NB4 (cell line): Measurements from ENCODE around the gene PEAK1.

Source experiments
- DNase-seq: peaks from one replicate; pipeline ENCODE4 v3.0.0; 2010; ENCODE audit warnings: low read depth
- H3K4me3 ChIP-seq: one replicate; pipeline ENCODE4 v1.5.1; 2011; ENCODE audit warnings: mild to moderate bottlenecking, low read depth, low read length, moderate library complexity
- MYC ChIP-seq: IDR thresholded peaks from 2 replicates; pipeline ENCODE4 v1.6.1; 2011; ENCODE audit warnings: low read depth, low read length
- POLR2A ChIP-seq: IDR thresholded peaks from 2 replicates; pipeline ENCODE4 v1.6.1; 2011; ENCODE audit warnings: mild to moderate bottlenecking; ENCODE audit not compliant: insufficient read length; ENCODE audit errors: extremely low read depth
- TF ChIP-seq, protein P1 (sequence below): IDR thresholded peaks from 2 replicates; pipeline ENCODE4 v1.6.1; 2011; ENCODE audit warnings: low read depth, low read length
- TF ChIP-seq, protein P2 (sequence below): IDR thresholded peaks from one replicate; pipeline ENCODE4 v1.5.1; 2012; ENCODE audit warnings: low read depth, low read length

The PEAK1 gene

DNA sequence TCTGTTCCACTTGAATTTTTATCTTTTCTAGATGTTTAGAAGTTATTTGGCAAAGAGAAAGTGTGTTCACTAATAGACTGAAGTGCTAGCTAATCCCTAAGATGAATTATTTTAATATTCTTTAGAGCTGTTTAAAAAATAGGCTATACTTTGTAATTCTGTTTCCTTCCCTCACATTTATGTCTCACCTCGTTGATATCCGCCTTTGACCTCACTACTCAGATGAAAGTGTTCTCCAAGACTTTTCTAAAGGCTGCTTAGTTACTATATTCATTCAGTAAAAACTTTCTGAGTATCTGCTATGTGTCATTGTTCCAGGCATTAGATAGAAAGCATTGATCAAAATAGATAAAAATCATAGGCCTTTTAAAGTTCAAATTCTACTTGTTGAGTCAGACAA, 39.1 kb upstream of the PEAK1 start:
- H3K4me3 ChIP-seq = no peak overlapping the region
- TF ChIP-seq MYC (no peak), POLR2A (no peak)
- TF ChIP-seq, protein P1, sequence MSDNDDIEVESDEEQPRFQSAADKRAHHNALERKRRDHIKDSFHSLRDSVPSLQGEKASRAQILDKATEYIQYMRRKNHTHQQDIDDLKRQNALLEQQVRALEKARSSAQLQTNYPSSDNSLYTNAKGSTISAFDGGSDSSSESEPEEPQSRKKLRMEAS = no peak
- TF ChIP-seq, protein P2, sequence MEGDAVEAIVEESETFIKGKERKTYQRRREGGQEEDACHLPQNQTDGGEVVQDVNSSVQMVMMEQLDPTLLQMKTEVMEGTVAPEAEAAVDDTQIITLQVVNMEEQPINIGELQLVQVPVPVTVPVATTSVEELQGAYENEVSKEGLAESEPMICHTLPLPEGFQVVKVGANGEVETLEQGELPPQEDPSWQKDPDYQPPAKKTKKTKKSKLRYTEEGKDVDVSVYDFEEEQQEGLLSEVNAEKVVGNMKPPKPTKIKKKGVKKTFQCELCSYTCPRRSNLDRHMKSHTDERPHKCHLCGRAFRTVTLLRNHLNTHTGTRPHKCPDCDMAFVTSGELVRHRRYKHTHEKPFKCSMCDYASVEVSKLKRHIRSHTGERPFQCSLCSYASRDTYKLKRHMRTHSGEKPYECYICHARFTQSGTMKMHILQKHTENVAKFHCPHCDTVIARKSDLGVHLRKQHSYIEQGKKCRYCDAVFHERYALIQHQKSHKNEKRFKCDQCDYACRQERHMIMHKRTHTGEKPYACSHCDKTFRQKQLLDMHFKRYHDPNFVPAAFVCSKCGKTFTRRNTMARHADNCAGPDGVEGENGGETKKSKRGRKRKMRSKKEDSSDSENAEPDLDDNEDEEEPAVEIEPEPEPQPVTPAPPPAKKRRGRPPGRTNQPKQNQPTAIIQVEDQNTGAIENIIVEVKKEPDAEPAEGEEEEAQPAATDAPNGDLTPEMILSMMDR = no peak

GRCh38 chr15:77457905-77458265, 38.0 kb upstream of the PEAK1 start:
- DNase-seq = no peak
- no peak overlapping the region for H3K4me3 ChIP-seq
- TF ChIP-seq, protein P2 = no peak
- TF ChIP-seq, protein P1 = no peak
- no peak for TF ChIP-seq POLR2A

More for the DNA sequence above, 39.1 kb upstream of the PEAK1 start:
- no peak for DNase-seq

GRCh38 chr15:77457191-77457904, 37.4 kb upstream of the PEAK1 start:
- DNase-seq = no peak
- no peak overlapping the region for H3K4me3 ChIP-seq
- TF ChIP-seq, protein P2 = no peak
- no peak for TF ChIP-seq POLR2A
- TF ChIP-seq, protein P1 = no peak
- no peak for TF ChIP-seq MYC

GRCh38 chr15:77456746-77457145, 36.8 kb upstream of the PEAK1 start:
- H3K4me3 ChIP-seq = no peak overlapping the region
- TF ChIP-seq, protein P2 = no peak
- TF ChIP-seq, protein P1 = no peak
- TF ChIP-seq POLR2A = no peak
- TF ChIP-seq MYC = no peak
- DNase-seq = no peak

DNA sequence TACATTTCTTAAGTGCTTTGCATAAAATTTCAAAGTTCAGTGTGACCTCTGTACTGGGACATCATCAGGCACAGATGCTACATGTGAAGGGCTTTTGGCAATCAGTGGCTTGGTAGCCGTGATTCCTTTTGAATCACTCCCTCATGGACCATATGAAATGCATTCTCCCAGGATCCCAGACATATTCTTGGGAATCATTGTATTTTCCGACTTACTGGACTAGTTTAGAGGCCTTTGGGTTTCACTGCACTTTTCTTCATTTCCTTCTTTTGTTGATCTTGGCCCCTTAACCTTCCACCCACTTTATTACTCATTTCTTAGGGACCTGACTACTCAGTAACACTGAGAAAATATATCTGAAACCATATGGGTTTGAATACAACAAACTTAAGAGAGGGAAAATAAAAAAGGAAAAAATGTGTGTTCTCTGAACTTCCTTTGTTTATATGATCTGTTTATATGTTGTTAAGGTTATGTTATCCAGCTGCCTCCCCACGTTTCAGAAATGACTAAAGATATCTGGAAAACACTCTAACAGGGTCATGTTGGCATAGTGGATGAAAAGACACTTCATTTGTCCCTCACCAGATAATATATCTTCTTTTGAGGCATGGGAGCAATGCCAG, 35.9 kb upstream of the PEAK1 start:
- no peak overlapping the region for H3K4me3 ChIP-seq
- no peak for DNase-seq
- TF ChIP-seq, protein P2 = no peak
- TF ChIP-seq POLR2A (no peak), MYC (no peak)
- TF ChIP-seq, protein P1 = no peak
